Peyer's patch (tissue), 4 donors: ENCODE measurements around the gene AKT1. TPM values are rescaled to one million over a fixed set of nuclear protein-coding genes. Genes with fewer than 3 reads are reported as not detected.

Source experiments
- DNase-seq, 3 donors: peaks; one replicate each; pipeline ENCODE4 v3.0.0-alpha.2; 2017 to 2019
- H3K27ac ChIP-seq, 4 donors: fragments of 200-600 bp; sonication (generic); one replicate each; pipeline ENCODE4 v1.5.1; 2016 to 2019
- H3K27me3 ChIP-seq, 2 donors: fragments of 200-600 bp; sonication (generic); one replicate each; pipeline ENCODE4 v1.5.1; 2019
- H3K36me3 ChIP-seq, 3 donors: fragments of 200-600 bp; sonication (generic); one replicate each; pipeline ENCODE4 v1.5.1; 2016 to 2019
- H3K4me1 ChIP-seq, 4 donors: fragments of 200-600 bp; sonication (generic); one replicate each; pipeline ENCODE4 v1.5.1; 2016 to 2019
- H3K4me3 ChIP-seq, 4 donors: fragments of 200-600 bp; sonication (generic); 1 replicate in 3 of 4; 2 replicates in 1 of 4; pipeline ENCODE4 v1.5.1; 2016 to 2019; ENCODE audit warnings: mild to moderate bottlenecking in 1 of 4
- H3K9me3 ChIP-seq, 4 donors: fragments of 200-600 bp; sonication (generic); one replicate each; pipeline ENCODE4 v1.5.1; 2016 to 2019; ENCODE audit warnings: mild to moderate bottlenecking in 1 of 4
- CTCF ChIP-seq, 6 experiments: fragments of 450-650 bp in 4 of 6; fragments of 200-600 bp in 2 of 6; sonication (generic) in 1 of 6; IDR thresholded peaks; one replicate each; pipeline ENCODE4 v1.5.1; 2017 to 2019; ENCODE audit warnings: antibody characterized with exemption in 6 of 6, mild to moderate bottlenecking in 3 of 6, moderate library complexity in 1 of 6
- POLR2A ChIP-seq, 2 donors: fragments of 450-650 bp; IDR thresholded peaks; one replicate each; pipeline ENCODE4 v1.5.1; 2017; ENCODE audit warnings: antibody characterized with exemption in 2 of 2, mild to moderate bottlenecking in 2 of 2, moderate library complexity in 2 of 2
- total RNA-seq, 4 donors: library from RNA; depleted of rRNA; stranded (reverse); fragments of >200 nt; gene quantifications; one replicate each; pipeline ENCODE4 v1.1.0, GENCODE V29; 2016

The AKT1 gene
- total RNA-seq, 4 donors from 2014 or later: 85.6 to 259 (median 111) TPM

- Histone ChIP-seq H3K4me3 (no peak overlapping the region), H3K27ac (no peak overlapping the region), H3K27me3 (no peaks in the 10 kb centered on the region), H3K9me3 (no peaks in the 10 kb centered on the region), H3K36me3 (peaks cover 0 to 47% (median 0%) of the 10 kb centered on the region in 3 donors), H3K4me1 (peaks cover 0 to 28% (median 0%) of the 10 kb centered on the region in 4 donors)
- DNase-seq: no peak
- TF ChIP-seq CTCF (IDR thresholded peaks at IDR 0.05) (no peak), POLR2A (IDR thresholded peaks at IDR 0.05) (no peak)
These were observed 11.9 kb downstream of the AKT1 start for GRCh38 chr14:104783484-104784217.

GRCh38 chr14:104782808-104783139 is 12.8 kb downstream of the AKT1 start:
- Histone ChIP-seq H3K27me3 (no peaks in the 10 kb centered on the region), H3K27ac (no peak overlapping the region), H3K4me3 (no peak overlapping the region), H3K9me3 (no peaks in the 10 kb centered on the region), H3K4me1 (peaks cover 0 to 20% (median 0%) of the 10 kb centered on the region in 4 donors), H3K36me3 (peaks cover 0 to 45% (median 0%) of the 10 kb centered on the region in 3 donors)
- no peak for DNase-seq
- no peak for TF ChIP-seq CTCF (IDR thresholded peaks at IDR 0.05)
- TF ChIP-seq POLR2A (IDR thresholded peaks at IDR 0.05): no peak

GRCh38 chr14:104782086-104782807 is 13.3 kb downstream of the AKT1 start:
- H3K4me1 ChIP-seq: peaks cover 0 to 14% (median 0%) of the 10 kb centered on the region in 4 donors
- no peaks in the 10 kb centered on the region for H3K9me3 ChIP-seq
- no peak for TF ChIP-seq CTCF (IDR thresholded peaks at IDR 0.05)
- no peak for TF ChIP-seq POLR2A (IDR thresholded peaks at IDR 0.05)
- no peaks in the 10 kb centered on the region for H3K27me3 ChIP-seq
- no peak overlapping the region for H3K27ac ChIP-seq
- no peak for DNase-seq
- peaks cover 0 to 40% (median 0%) of the 10 kb centered on the region in 3 donors for H3K36me3 ChIP-seq
- no peak overlapping the region for H3K4me3 ChIP-seq

GRCh38 chr14:104781271-104782077 is 14.1 kb downstream of the AKT1 start:
- TF ChIP-seq POLR2A (IDR thresholded peaks at IDR 0.05) (no peak), CTCF (IDR thresholded peaks at IDR 0.05) (no peak)
- no peaks in the 10 kb centered on the region for H3K27me3 ChIP-seq
- H3K36me3 ChIP-seq: peaks cover 0 to 44% (median 0%) of the 10 kb centered on the region in 3 donors
- H3K4me1 ChIP-seq: peaks cover 0 to 13% (median 0%) of the 10 kb centered on the region in 4 donors
- H3K27ac ChIP-seq: no peak overlapping the region
- DNase-seq: no peak
- no peak overlapping the region for H3K4me3 ChIP-seq
- H3K9me3 ChIP-seq: no peaks in the 10 kb centered on the region

GRCh38 chr14:104780513-104781030 is 15.0 kb downstream of the AKT1 start:
- no peak overlapping the region for H3K27ac ChIP-seq
- H3K4me3 ChIP-seq: no peak overlapping the region
- no peaks in the 10 kb centered on the region for H3K9me3 ChIP-seq
- H3K4me1 ChIP-seq: peaks cover 0 to 13% (median 0%) of the 10 kb centered on the region in 4 donors
- no peak for DNase-seq
- no peaks in the 10 kb centered on the region for H3K27me3 ChIP-seq
- peaks cover 0 to 46% (median 0%) of the 10 kb centered on the region in 3 donors for H3K36me3 ChIP-seq
- TF ChIP-seq CTCF (IDR thresholded peaks at IDR 0.05) (no peak), POLR2A (IDR thresholded peaks at IDR 0.05) (no peak)
